PFSK-1 (cell line): ENCODE data around the gene FAR1.

Experiments used
- POLR2AphosphoS5 ChIP-seq: IDR thresholded peaks from 2 replicates; pipeline ENCODE4 v1.6.1; 2012; ENCODE audit warnings: low read depth, mild to moderate bottlenecking, control low read depth, low read length, moderate library complexity
- SIN3A ChIP-seq: IDR thresholded peaks from 2 replicates; pipeline ENCODE4 v1.6.1; 2012; ENCODE audit warnings: mild to moderate bottlenecking, low read length, moderate library complexity, borderline replicate concordance; ENCODE audit not compliant: insufficient read depth
- TF ChIP-seq, protein P1 (sequence below), 2 experiments: IDR thresholded peaks; 2 replicates each; pipeline versions ENCODE4 v1.6.1 to v1.8.0; 2011 to 2012; ENCODE audit warnings: low read depth in 2 of 2, low read length in 2 of 2, control low read depth in 1 of 2, inconsistent platforms in 1 of 2, mild to moderate bottlenecking in 1 of 2, moderate library complexity in 1 of 2; ENCODE audit not compliant: insufficient read depth in 1 of 2

DNA sequence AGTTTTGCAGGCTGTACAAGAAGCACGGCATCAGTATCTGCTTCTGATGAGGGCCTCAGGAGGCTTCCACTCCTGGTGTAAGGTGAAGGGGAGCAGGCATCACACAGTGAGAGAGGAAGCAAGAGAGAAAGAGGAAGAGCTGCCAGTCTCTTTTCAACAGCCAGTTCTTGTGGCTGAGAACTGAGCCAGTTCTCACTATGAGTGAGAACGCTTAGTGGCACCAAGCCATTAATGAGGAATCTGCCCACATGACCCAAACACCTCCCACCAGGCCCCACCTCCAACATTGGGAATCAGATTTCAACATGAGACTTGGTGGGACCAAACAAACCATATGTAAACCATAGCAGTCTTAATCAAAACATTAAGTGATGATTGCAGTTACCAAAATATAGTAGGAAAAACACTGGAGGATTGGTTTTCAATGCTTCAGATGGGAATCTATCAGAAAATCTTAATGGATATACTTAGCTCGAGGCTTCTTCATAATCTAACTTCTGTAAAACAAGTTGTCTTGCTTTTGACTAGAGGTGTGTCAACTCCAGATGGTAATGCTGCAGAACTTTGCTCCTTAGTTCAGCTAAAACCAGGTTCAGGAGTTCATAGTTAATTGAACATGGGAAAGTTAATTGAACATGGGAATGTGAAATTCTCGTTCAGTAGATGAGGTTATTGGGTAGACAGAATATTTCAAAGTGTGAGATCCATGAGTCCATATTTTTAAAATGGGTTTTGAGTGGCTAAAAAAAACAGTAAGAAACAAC lies 12.2 kb downstream of the FAR1 start:
- no peak for TF ChIP-seq POLR2AphosphoS5
- TF ChIP-seq, protein P1, sequence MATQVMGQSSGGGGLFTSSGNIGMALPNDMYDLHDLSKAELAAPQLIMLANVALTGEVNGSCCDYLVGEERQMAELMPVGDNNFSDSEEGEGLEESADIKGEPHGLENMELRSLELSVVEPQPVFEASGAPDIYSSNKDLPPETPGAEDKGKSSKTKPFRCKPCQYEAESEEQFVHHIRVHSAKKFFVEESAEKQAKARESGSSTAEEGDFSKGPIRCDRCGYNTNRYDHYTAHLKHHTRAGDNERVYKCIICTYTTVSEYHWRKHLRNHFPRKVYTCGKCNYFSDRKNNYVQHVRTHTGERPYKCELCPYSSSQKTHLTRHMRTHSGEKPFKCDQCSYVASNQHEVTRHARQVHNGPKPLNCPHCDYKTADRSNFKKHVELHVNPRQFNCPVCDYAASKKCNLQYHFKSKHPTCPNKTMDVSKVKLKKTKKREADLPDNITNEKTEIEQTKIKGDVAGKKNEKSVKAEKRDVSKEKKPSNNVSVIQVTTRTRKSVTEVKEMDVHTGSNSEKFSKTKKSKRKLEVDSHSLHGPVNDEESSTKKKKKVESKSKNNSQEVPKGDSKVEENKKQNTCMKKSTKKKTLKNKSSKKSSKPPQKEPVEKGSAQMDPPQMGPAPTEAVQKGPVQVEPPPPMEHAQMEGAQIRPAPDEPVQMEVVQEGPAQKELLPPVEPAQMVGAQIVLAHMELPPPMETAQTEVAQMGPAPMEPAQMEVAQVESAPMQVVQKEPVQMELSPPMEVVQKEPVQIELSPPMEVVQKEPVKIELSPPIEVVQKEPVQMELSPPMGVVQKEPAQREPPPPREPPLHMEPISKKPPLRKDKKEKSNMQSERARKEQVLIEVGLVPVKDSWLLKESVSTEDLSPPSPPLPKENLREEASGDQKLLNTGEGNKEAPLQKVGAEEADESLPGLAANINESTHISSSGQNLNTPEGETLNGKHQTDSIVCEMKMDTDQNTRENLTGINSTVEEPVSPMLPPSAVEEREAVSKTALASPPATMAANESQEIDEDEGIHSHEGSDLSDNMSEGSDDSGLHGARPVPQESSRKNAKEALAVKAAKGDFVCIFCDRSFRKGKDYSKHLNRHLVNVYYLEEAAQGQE (IDR thresholded peaks at IDR 0.05; ENCODE audit: insufficient read depth in 1 of 2, low read depth in 2 of 2, low read length in 2 of 2), result no peak
- no peak for TF ChIP-seq SIN3A
